ENCODE measurements around the gene DNAJC18.

DNA sequence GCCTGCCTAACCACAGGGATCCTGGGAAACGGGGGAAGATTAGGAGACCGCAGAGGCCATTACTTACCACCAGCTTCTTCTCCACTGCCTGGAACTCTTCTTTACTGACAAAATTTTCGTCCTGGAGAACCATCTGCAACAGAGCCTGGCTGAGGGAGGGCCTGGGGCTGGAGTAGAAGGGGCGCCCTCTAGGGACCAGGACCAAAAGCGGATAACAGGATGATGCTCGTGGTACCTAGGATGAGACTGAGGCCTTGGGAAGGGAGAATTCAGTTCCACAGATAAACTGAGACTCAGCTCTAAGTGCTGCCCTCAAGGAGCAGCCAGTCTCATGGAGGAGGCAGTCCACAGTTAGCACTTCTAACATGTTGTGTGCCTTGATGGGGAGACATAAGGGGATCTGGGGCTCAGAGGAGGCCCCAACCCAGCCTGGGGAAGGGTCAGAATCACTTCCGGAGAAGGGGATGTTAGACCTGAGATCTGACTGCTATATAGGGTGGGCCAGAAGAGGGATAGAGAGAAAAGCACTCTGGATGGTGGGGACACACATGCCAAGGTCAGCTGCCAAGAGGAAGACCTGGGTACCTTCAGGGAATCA is 36.7 kb downstream of the DNAJC18 start:
- TF ChIP-seq, protein P1, sequence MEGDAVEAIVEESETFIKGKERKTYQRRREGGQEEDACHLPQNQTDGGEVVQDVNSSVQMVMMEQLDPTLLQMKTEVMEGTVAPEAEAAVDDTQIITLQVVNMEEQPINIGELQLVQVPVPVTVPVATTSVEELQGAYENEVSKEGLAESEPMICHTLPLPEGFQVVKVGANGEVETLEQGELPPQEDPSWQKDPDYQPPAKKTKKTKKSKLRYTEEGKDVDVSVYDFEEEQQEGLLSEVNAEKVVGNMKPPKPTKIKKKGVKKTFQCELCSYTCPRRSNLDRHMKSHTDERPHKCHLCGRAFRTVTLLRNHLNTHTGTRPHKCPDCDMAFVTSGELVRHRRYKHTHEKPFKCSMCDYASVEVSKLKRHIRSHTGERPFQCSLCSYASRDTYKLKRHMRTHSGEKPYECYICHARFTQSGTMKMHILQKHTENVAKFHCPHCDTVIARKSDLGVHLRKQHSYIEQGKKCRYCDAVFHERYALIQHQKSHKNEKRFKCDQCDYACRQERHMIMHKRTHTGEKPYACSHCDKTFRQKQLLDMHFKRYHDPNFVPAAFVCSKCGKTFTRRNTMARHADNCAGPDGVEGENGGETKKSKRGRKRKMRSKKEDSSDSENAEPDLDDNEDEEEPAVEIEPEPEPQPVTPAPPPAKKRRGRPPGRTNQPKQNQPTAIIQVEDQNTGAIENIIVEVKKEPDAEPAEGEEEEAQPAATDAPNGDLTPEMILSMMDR (IDR thresholded peaks at IDR 0.05), result peak in 3 of 6 experiments; percentile 22 to 32 (median 29)
- TF ChIP-seq POLR2A (IDR thresholded peaks at IDR 0.05), result no peak
